C4-2B (cell line): Measurements from ENCODE around the gene INF2.

ENCODE experiments used
- CTCF ChIP-seq: fragments of 450-650 bp; conservative IDR thresholded peaks from 2 replicates; pipeline ENCODE4 v1.5.1; 2017; ENCODE audit warnings: mild to moderate bottlenecking
- ZFX ChIP-seq: fragments of 450-650 bp; IDR thresholded peaks from 2 replicates; pipeline ENCODE4 v1.6.1; 2017

GRCh38 chr14:104734051-104734587, 44.7 kb downstream of the INF2 start:
- TF ChIP-seq CTCF = no peak
- TF ChIP-seq ZFX = no peak
